Mononuclear cell (primary cell): ENCODE results near the gene TMEM140. TPM values are rescaled to one million over a fixed set of nuclear protein-coding genes. Genes with fewer than 3 reads are reported as not detected.

Experiments
- H3K27me3 ChIP-seq: 2 replicates; pipeline ENCODE4 v1.6.0; 2011; ENCODE audit warnings: low read length, control low read depth; ENCODE audit not compliant: insufficient read depth
- H3K4me1 ChIP-seq: 2 replicates; pipeline ENCODE4 v1.5.1; 2011; ENCODE audit warnings: mild to moderate bottlenecking, low read length, control low read depth; ENCODE audit not compliant: insufficient read depth
- H3K4me3 ChIP-seq: 2 replicates; pipeline ENCODE4 v1.5.1; 2011; ENCODE audit warnings: mild to moderate bottlenecking, low read length, moderate library complexity
- H3K9me3 ChIP-seq: 2 replicates; pipeline ENCODE4 v1.5.1; 2011; ENCODE audit warnings: low read depth, mild to moderate bottlenecking, control low read depth, low read length
- total RNA-seq: library from RNA; depleted of rRNA; stranded (reverse); fragments of >200 nt; gene quantifications from one replicate; pipeline ENCODE4 v1.2.3, GENCODE V29; 2012

TMEM140 gene
- total RNA-seq, 1 donor: 51.4 TPM

DNA sequence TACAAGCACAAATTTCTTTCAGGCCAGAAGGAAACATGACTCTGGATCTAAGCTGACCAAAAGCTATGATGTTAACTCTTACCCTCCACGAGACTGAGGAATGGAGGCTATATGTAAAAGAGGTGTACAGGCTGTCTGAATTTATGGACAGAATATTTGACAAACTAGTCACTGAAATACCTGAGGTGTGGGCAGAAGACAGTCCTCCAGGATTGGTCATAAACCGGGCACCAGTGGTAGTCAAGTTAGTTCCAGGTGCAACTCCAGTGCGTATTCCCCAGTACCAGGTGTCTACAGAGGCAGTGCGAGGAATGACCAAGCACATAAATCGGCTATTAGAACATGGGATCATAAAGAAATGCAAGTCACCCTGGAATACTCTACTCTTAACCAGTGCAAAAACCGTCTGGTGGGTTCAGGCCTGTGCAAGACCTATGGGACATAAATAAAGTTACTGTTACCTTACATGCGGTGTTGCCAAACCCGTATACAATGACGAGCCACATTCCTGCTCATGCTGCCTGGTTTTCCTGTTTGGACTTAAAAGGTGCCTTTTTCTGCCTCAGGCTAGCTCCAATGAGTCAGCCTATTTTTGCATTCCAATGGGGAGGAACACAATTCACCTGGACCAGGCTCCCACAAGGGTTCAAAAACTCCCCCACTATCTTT, 29.3 kb downstream of the TMEM140 start:
- H3K4me1 ChIP-seq: no peaks in the 10 kb centered on the region

DNA sequence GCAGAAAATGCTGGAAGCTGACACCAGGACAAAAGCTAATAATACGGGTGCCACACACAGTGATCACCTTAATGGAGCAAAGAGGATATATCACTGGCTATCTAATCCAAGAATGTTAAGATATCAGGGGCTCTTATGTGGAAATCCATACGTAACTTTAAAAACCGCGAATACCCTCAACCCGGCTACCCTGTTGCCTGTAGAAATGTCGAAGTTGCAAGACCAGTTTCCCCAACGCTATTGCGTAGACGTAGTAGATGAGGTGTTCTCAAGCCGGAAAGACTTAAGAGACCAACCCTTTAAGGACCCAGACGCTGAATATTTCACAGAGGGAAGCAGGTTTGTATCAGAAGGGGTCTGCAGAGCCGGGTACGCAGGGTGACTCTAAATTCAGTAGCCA, 30.5 kb downstream of the TMEM140 start:
- Histone ChIP-seq H3K9me3 (peaks cover 30% of the 10 kb centered on the region), H3K27me3 (no peaks in the 10 kb centered on the region), H3K4me3 (no peak overlapping the region), H3K4me1 (no peaks in the 10 kb centered on the region)

More for the DNA sequence above, 29.3 kb downstream of the TMEM140 start:
- no peaks in the 10 kb centered on the region for H3K27me3 ChIP-seq
- H3K9me3 ChIP-seq: peaks cover 22% of the 10 kb centered on the region
- H3K4me3 ChIP-seq: no peak overlapping the region

DNA sequence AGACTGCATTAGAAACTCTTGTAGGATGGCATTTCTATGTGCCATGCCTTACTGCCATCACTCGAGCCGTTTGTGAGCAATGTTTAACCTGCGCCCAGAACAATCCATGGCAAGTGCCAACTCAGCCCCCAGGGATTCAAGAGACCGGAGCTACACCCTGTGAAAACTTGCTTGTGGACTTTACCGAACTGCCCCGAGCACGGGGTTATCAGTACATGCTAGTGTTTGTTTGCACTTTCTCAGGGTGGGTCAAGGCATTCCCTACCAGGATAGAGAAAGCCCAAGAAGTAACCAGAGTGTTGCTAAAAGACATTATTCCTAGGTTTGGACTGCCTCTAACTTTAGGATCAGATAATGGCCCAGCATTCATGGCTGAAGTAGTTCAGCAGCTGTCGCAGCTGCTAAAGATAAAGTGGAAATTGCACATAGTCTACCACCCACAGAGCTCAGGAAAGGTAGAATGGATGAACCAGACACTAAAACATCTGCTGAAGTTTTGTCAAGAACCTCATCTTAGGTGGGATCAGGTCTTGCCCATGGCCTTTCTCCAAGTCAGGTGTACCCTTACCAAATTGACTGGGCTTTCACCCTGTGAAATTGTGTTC, 31.6 kb downstream of the TMEM140 start:
- Histone ChIP-seq H3K4me1 (no peaks in the 10 kb centered on the region), H3K4me3 (no peak overlapping the region), H3K27me3 (no peaks in the 10 kb centered on the region), H3K9me3 (peaks cover 30% of the 10 kb centered on the region)

DNA sequence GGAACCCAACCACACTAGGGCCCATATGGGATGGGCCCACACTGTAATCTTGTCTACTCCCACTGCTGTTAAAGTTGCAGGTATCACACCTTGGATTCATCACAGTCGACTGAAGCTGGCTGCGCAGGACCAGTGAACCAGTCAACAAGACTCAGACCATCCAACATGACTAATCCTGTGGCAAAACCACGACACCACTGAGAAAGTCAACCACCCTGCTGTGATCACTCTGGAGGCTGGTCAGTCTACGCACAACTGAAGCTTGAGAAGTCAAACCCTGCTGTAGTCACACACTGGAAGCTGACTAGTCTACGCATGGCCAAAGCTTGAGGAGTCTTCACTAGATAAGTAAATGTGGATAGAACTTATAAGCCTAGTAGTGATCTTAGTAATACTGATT, 32.2 kb downstream of the TMEM140 start:
- no peaks in the 10 kb centered on the region for H3K4me1 ChIP-seq
- no peak overlapping the region for H3K4me3 ChIP-seq
- H3K27me3 ChIP-seq: no peaks in the 10 kb centered on the region
- H3K9me3 ChIP-seq: peaks cover 30% of the 10 kb centered on the region

DNA sequence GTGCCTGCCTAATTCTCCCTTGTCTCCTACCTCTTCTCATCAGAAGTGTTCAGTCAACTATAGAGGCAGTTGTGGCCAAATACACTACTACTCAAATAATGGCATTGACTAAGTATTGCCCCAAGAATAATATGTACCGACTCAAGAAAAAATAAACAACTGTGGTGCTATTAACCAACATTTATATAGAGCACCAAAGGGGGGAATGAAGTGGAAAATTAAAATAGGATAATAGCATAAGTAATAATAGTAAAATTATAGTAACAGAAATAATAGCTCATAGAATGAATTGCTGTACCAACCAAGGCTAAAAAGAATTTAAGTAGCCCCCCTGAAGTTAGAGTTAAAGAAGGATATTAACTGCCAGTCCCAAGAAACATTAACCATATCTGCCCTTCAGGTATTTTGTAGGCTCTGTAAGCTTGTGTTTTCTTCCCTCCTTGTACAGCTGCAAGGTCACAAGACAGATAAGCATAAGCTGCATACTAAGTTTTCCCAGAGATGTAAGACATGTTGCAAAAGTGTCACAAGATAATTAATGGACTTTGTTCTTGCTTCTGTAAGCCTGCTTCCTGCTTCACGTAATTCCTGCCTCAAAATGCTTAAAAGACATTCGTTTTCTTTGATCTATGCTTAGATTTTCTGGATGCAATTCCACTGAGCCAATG, 33.5 kb downstream of the TMEM140 start:
- Histone ChIP-seq H3K27me3 (no peaks in the 10 kb centered on the region), H3K9me3 (peaks cover 30% of the 10 kb centered on the region), H3K4me3 (no peak overlapping the region), H3K4me1 (no peaks in the 10 kb centered on the region)

DNA sequence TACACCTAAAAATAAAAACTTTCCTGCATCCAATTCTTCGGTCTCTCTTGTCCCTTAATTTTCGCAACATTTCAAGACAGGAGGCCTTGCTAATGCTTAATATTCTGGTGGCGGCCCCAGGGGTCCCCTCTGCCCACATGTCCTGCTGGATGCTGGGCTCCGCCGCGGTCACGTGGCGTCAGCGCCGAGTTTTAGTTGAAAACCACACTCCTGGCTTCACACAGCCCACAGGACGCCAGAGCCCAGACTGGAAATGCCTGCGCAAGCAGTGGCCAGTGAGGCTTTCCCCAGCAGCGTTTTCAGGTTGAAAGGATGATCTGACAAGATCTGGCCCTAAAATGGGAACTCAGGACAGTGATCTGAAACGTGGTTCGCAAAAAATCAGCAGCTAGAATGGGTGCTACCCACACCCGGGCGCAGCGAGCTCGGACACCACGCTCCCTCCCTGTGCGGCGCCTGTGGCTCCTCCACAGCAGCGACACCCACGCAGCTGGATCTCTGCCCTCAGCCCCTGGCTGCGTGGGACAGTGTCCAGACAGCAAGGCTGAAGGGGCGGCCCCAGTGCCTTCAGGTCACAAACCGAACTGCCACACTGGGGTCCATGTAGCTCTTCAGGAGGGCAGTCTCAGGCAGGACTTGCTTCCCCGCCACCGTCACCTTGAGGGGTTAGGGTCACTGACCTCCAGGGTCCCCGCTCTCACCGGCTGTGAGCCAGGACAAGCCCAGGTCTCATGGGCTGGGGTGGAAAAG, 34.2 kb downstream of the TMEM140 start:
- H3K27me3 ChIP-seq: no peaks in the 10 kb centered on the region
- H3K9me3 ChIP-seq: peaks cover 30% of the 10 kb centered on the region
- no peak overlapping the region for H3K4me3 ChIP-seq
- no peaks in the 10 kb centered on the region for H3K4me1 ChIP-seq

DNA sequence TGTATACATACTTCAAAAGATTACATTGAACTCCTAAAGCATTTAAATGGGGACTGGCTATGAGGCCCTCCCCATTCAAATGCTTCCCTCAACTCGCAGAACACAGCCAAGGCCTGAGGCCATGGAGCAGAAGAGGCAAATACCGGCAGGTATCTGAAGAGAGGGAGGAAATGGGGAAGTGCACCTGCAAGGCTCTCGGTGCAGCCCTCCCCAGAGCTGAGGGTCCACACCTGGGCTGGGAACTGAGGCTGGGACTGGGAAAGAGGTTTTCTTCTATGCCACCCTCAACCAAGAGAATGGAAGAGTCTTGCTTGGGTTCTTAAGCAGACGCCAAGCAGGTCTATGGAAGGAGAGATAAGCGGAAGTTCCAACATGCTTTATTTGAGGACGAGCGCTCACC, 35.6 kb downstream of the TMEM140 start:
- peaks cover 30% of the 10 kb centered on the region for H3K9me3 ChIP-seq
- no peaks in the 10 kb centered on the region for H3K4me1 ChIP-seq
- no peak overlapping the region for H3K4me3 ChIP-seq
- no peaks in the 10 kb centered on the region for H3K27me3 ChIP-seq

DNA sequence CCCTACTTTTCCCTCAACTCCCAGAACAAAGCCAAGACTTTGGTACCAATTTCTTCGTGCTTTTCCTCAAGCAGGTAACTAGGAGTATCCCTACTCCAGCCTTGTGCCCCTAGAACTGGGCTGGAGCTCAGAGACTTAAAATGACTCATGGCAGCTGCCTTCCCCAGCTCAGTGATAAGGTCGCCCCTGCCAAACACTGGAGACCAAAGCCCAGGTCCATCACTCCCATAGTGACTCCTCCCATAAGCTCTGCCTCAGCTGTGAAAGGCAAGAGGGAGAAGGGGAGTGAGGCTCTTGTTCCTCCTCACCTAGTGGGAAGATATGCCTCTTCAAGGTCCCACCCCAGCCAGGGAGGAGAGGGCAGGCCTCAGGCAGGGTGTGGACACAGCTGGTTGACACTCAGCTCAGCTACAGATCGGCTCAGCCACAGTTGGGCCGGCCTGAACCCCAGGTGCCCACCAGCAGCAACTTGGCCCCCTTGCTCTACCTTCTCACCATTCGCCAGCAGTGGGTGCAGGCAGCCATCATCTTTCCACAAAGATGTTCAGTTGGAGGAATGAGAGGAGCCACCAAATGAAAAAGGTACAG, 36.5 kb downstream of the TMEM140 start:
- no peak overlapping the region for H3K4me3 ChIP-seq
- H3K27me3 ChIP-seq: no peaks in the 10 kb centered on the region
- H3K4me1 ChIP-seq: no peaks in the 10 kb centered on the region
- peaks cover 30% of the 10 kb centered on the region for H3K9me3 ChIP-seq

DNA sequence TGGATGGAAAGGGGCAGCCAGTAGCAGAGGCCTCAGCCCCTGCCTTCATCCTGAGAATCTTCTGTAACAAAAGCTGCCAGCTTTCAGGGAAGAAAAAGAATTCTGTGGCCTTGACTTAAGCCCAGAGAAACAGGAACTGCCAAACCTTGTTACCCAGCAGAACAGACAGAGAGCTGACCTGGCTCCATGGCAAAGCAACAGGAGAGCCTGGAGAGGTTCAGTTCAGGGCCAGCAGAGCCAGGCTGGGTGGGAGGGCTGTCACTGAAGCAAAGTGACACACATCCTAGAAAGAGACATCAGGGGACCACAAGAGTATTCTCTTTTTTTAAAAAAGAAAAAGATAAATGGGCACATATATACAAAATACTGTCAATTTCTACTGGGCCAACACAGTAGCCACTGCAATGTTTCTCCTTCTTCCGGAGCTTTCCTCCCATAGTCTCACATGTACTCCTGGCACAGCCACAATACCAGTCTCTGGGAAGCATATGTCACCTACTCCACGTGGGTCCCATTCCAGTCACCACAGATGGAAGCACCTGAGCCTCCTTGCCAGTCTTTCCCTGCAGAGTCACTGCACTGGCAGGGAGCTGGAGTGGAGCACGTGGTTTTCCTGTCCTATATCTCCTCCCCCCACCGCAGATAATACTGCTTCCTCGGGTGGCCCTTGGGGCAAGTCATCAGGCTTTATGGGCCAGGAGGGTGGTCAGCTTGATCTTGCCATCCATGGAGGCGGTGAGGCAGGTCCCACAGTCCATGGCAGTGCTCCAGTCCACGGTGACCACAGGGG, 37.8 kb downstream of the TMEM140 start:
- no peak overlapping the region for H3K4me3 ChIP-seq
- H3K27me3 ChIP-seq: no peaks in the 10 kb centered on the region
- no peaks in the 10 kb centered on the region for H3K4me1 ChIP-seq
- peaks cover 22% of the 10 kb centered on the region for H3K9me3 ChIP-seq

DNA sequence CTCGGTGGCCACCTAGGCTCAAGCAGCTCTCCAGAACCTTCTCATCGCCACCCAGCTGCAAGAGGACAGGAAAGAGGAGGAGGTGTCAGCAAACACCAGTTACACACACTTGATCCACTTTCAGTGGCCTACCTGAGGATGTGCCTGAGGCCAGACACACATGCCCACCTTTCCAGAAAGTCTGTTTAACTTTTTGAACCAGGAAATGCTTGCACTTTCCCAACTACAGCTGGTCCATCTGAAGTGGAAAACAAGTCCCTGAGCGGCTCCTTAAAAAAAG, 38.3 kb downstream of the TMEM140 start:
- Histone ChIP-seq H3K9me3 (peaks cover 16% of the 10 kb centered on the region), H3K4me1 (no peaks in the 10 kb centered on the region), H3K27me3 (no peaks in the 10 kb centered on the region), H3K4me3 (no peak overlapping the region)

DNA sequence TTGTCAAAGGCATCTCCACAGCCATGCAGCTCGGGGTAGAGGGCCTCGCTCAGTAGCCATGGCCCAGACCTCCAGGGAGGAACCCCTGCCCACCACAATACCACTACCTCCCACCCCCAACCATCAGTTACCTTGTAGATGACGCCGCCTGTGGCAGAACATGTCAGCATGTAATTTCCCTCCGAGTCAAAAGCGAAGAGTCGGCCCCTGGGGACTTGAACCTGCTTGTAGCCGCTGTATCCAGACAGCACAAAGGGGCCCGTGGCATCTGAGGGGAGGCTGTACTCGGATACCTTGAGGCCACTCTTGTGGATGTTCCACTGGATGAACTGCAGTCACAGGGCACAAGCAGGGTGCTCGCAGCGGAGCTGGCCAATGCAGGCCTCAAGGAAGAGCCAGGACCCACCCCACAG, 39.0 kb downstream of the TMEM140 start:
- Histone ChIP-seq H3K4me3 (no peak overlapping the region), H3K27me3 (no peaks in the 10 kb centered on the region), H3K9me3 (peaks cover 10% of the 10 kb centered on the region), H3K4me1 (no peaks in the 10 kb centered on the region)

DNA sequence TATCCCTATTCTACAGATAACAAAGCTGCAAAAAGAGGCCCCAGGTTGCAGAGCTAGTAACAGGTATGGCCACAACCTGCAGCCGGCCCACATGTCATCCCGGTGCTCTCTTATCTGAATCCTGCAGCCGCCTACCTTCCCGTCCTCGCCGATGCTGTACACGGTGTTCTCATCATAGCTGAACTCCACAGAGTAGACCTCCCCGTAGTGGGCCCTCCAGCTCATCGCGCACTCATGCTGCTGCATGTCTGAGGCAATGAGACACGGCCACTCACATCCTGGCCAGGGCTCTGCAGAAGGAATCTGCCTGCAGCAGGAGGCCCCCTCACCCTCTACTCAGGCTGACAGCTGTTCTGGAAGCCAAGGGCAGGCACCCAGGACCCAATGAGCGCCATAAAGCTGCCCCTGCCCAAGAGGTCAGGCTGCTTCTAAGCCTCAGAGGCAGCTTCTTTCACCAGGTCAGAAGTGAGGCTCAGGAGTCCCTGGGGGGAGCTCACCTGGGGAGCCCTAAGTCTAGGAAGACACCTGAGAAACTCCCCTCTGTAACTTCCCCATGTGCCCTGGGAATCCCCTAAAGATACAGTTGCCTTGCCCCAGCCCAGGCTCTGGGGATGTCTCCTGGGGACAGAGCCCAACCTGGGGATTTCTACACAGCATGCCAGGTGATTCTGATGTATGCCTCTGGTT, 40.6 kb downstream of the TMEM140 start:
- Histone ChIP-seq H3K27me3 (no peaks in the 10 kb centered on the region), H3K4me3 (no peak overlapping the region), H3K9me3 (no peaks in the 10 kb centered on the region), H3K4me1 (no peaks in the 10 kb centered on the region)

DNA sequence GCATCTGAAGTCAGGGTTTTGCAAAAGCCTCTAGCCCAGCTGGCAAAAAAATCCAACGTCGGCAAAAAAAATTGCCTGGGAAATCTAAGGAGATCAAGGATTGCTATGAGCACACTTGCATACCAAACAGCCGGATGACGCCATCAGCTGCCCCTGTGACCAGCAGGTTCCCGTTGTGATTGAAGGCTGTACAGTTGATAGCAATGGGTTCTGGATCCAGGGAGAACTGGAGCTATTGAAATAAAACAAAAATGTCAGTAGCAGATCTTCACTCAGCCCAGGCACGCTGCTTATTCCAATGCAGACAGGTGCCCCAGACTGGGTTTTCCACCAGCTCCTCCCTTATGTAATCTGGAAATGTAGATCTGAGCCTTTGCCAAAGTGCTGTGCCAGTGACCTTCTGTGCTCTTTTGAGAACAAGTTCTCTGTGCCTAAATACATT, 41.4 kb downstream of the TMEM140 start:
- H3K4me1 ChIP-seq: no peaks in the 10 kb centered on the region
- H3K4me3 ChIP-seq: no peak overlapping the region
- H3K27me3 ChIP-seq: no peaks in the 10 kb centered on the region
- H3K9me3 ChIP-seq: no peaks in the 10 kb centered on the region

DNA sequence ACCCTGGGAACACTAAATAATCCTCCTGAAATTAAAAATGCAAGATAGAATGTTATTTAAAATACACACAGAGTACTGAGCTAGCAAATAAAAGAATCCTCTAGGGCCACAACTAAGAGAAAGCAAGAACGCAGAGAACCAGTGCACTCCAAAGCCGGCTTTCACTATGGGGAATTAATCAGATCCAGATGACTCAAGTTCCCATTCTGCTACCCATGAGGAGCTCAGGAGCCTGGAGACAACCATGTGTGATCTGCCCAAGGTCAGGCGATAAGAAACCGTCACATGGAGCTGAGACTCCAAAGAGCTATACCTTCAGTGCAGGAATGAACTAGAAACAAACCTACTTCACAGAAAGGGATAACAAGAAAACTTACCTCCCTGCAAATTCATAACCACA, 42.1 kb downstream of the TMEM140 start:
- no peak overlapping the region for H3K4me3 ChIP-seq
- no peaks in the 10 kb centered on the region for H3K9me3 ChIP-seq
- no peaks in the 10 kb centered on the region for H3K4me1 ChIP-seq
- H3K27me3 ChIP-seq: no peaks in the 10 kb centered on the region
